GM18951 (cell line): Measurements from ENCODE around the gene NAPG.
"Not testable (repeated sequence)": the region's sequence is repeated elsewhere in the genome, so short reads cannot be mapped to it uniquely, and the experiment has no call there.

Source experiments
- POLR2A ChIP-seq: IDR thresholded peaks from 4 replicates; pipeline ENCODE4 v1.6.1; 2011; ENCODE audit warnings: mild to moderate bottlenecking; ENCODE audit not compliant: insufficient read length, insufficient read depth; ENCODE audit errors: extremely low read depth
- in situ Hi-C: fragments of 300-500 bp; cut with MboI; formaldehyde crosslinking; loops from one replicate; pipeline ENCODE4 v1.12.0; 2022; ENCODE audit warnings: low sequenced_read_pairs, mixed read lengths, inconsistent platforms; ENCODE audit not compliant: unreplicated experiment

The NAPG gene

GRCh38 chr18:10521566-10521965 lies 4.3 kb upstream of the NAPG start:
- in situ Hi-C loops = no loop called here
- TF ChIP-seq POLR2A = no peak

- TF ChIP-seq POLR2A = no peak
- in situ Hi-C loops = no loop called here
These were observed 3.3 kb upstream of the NAPG start for GRCh38 chr18:10522574-10522973.

- no peak for TF ChIP-seq POLR2A
- in situ Hi-C loops = no loop called here
These were observed 2.3 kb upstream of the NAPG start for GRCh38 chr18:10523544-10523943.

GRCh38 chr18:10524507-10525370 lies 1.1 kb upstream of the NAPG start:
- TF ChIP-seq POLR2A = no peak
- in situ Hi-C loops = no loop called here

- in situ Hi-C loops = no loop called here
These were observed 496 bp upstream of the NAPG start for GRCh38 chr18:10525371-10525691.

DNA sequence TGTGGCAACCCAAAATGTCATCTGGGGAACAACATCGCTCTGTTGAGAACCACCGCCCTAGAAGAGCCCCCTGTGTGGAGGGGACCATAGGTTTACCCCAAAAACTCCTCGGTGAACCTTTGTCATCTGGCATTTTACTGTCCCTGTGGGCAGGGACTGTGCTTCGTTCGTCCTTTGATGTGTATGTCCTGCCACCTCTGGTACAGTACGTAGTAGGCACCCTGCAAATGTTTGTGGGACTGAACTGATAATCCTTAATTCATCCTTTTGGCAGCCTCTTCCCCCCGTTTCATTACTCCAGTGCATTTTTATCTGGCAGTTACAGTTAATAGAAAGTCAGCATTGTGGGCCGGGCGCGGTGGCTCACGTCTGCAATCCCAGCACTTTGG lies 728 bp downstream of the NAPG start:
- no peak for TF ChIP-seq POLR2A
- in situ Hi-C loops = no loop called here

More at GRCh38 chr18:10525371-10525691, 496 bp upstream of the NAPG start:
- TF ChIP-seq POLR2A = no peak

DNA sequence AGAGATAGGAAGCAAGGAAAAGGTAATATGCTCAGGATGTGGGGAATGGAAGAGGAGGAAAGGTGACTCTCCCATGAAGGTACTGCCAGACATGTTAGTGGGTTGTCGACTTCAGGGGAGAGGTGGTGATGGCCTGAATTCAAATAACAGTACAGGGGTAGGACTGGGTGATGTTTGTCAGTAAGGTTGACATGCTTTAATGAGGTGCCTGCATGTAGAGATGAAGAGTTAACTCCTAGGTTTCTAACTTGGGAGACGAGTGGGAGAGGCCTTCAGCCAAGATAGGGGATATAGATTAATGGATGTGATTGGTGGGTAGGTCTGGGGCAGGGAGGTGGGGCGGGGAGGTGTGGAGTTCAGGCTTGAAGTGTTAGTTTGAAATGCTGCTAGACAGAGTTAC lies 2.6 kb downstream of the NAPG start:
- TF ChIP-seq POLR2A = no peak
- in situ Hi-C loops = no loop called here

- TF ChIP-seq POLR2A = no peak
- in situ Hi-C loops = loop anchor here (5.0 kb wide), 1 partner anchor 558 kb away; no protein-coding TSS in a partner anchor
These were observed 4.2 kb downstream of the NAPG start for GRCh38 chr18:10530002-10530401.

- in situ Hi-C loops = loop anchor here (5.0 kb wide), 1 partner anchor 559 kb away; no protein-coding TSS in a partner anchor
- no peak for TF ChIP-seq POLR2A
These were observed 5.0 kb downstream of the NAPG start for GRCh38 chr18:10530852-10531251.

- in situ Hi-C loops = loop anchor here (5.0 kb wide), 1 partner anchor 561 kb away; no protein-coding TSS in a partner anchor
- TF ChIP-seq POLR2A = no peak
These were observed 7.3 kb downstream of the NAPG start for GRCh38 chr18:10533111-10533510.

GRCh38 chr18:10536280-10536679 lies 10.5 kb downstream of the NAPG start:
- TF ChIP-seq POLR2A = no peak
- in situ Hi-C loops = no loop called here

DNA sequence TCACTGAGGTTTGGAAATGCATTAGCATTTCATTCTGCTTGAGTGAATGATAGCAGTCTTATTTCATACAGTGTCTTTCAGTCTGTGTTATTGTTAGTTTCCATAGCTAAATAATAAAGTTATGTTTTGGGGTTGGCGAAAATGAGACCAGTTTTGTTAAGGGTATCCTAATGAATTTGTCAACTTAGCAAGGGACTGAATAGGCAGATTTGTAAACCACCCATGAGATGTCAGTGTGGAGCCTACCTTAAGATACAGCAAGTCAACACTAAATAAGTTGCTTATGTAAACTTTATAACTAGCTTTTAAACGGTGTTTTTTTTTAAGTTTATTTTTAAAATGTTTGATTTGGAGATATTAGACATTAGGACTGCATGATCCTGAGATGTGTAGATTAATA lies 11.9 kb downstream of the NAPG start:
- no peak for TF ChIP-seq POLR2A
- in situ Hi-C loops = no loop called here

- in situ Hi-C loops = not testable (repeated sequence)
These were observed 13.3 kb downstream of the NAPG start for GRCh38 chr18:10539124-10539523.

GRCh38 chr18:10543277-10543676 lies 17.4 kb downstream of the NAPG start:
- no peak for TF ChIP-seq POLR2A
- in situ Hi-C loops = no loop called here
